HG02642 (cell line): ENCODE measurements around the gene LYSMD3.
A peak's percentile ranks its signal among the peaks of the same experiment; 100 is the strongest.

Source experiments
- ATAC-seq: cut with Tn5 transposase; IDR thresholded peaks from one replicate; pipeline ENCODE4 v1.9.1; 2021; ENCODE audit warnings: mild to moderate bottlenecking; ENCODE audit not compliant: unreplicated experiment, poor library complexity

LYSMD3 gene

GRCh38 chr5:90488791-90489190 lies 40.6 kb downstream of the LYSMD3 start:
- ATAC-seq = no peak

DNA sequence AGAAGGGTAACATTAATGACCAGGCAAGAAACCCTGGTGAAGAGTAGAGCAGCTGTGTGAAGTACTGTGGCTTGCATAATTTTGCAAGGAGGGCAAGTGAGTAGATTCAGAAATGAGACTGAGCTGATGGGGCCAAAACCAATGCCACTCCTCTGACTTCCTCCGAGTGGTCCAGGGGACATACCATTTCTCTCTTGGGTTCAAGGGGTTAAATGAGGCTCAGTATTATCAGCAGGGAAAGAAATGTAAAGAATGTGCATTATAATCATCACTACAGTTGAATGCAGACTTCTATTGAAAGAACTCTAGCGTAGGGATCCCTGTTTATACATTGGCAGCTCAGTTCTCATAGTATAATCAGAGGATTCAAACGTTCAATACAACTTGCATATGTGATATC lies 44.8 kb downstream of the LYSMD3 start:
- no peak for ATAC-seq

DNA sequence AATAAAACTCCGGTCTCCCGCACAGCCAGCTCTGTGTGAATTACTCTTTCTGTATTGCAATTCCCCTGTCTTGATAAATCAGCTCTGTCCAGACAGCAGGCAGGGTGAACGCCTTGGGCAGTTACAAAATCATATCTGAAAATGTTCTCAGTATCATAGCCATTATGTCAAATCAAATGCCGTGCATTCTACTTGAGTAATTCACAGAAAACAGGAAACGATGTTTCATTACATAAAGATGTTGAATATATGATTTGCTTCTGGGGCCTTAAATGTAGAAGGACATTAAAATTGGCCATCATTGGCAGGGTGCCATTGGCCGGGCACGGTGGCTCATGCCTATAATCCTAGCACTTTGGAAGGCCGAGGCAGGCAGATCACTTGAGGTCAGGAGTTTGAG lies 46.2 kb downstream of the LYSMD3 start:
- no peak for ATAC-seq

DNA sequence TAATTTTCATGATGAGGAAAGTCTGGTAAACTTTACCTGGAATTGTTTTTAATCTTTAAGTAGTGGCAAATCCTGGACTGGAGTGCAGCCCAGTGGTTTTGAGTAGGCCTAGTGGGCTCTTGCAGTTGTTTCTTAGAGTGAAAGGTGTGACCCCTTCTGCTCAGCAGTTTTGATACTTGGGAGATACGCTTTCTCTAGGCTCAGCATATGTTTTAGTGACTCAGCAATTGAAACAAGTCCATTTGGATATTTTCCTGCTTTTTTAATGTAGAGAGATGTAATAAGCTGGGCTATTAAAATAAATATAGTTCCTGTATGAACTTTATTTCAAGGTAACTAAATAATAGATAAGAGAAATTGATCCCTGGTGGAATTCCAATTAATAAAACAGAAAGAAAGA lies 48.7 kb downstream of the LYSMD3 start:
- ATAC-seq = no peak

GRCh38 chr5:90479611-90480385 lies 49.6 kb downstream of the LYSMD3 start:
- no peak for ATAC-seq

DNA sequence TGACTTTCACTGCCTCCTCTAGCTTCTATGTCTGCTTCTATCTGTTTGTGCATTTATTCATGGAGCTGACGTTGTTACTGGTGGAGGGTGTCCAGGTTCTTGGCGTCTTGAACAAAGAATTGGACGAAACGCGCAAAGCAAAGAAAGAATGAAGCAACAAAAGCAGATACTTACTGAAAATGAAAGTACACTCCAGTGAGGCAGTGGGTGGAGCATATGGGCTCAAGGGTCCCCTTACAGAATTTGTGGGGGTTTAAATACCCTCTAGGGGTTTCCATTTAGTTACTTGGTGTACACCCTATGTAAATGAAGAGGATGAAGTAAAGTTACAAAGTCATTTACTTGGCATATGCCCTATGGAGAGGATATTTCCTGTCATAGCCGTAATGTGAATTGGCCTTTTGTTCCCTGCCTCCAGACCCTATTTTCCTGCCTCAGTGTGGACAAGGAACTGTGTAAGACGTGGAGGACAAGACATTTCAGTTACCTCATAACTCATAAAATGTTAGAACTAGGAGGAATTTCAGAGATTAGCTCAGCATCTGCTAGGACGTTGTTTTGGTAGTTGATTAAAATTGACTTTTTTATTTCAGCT lies 51.7 kb downstream of the LYSMD3 start:
- ATAC-seq = no peak

- ATAC-seq = no peak
Measured at GRCh38 chr5:90477073-90477472, 52.3 kb downstream of the LYSMD3 start.

DNA sequence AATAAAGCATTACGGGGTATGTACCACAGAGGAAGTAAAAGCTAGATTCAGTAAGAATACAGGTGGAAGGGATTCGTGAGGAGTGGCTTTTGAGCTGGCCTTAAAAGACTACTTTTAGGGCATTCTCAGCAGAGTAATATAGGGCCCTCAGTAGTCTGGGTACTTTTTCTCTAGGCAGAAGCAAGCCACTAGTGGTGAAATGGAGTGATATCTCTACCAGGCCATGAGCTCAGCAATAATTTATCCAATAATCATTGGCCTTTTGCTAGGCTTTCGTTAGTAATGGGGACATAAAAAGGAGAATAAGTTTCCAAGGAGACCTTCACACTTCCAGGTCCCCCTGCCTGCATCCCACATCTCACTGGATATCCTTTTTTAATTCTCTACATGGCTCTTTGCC lies 53.0 kb downstream of the LYSMD3 start:
- no peak for ATAC-seq

GRCh38 chr5:90475436-90475980 lies 53.9 kb downstream of the LYSMD3 start:
- no peak for ATAC-seq

DNA sequence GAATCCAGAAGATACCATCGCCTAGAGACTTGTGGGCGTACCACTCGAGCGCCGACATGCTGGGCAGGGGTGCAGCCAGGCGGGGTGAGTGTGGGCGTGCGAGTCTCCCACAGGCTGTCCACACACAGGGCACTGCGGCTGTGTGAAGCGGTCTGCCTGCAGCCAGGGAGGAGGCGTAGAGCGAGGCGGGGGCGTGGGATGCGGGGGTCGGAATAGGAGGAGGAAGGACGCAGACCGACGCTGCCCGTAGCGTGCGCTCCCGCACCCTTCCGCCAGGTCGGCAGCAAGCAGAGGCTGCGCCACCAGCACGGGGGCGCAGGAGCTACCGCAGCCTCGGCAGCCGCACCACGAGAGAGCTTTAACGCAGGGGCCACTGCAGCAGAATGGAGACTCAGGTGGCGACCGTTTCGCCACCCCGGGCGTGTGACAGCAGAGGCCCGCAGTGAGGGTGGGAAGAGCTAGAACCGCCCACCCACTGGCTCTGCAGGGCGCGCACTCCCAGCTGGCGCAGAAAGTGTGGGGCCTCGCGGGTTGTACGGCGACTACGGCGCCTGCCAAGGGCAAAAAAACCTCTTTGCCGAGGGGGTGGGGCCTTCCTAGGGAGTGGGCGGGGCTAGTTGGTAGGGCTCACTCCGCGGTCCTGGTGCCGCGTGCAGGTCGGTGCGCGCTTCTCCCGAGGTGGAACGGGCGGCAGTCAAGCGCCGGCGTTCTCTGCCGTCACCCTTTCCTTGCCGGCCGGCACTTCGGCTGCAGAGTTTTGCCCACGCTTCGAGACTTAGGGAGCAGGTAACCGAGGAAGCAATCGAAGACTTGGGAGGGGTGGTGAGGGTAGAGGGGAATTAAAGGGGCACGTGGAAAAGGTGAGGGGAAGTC lies 54.9 kb downstream of the LYSMD3 start, which contains the start of the genes MBLAC2 and POLR3G:
Gene MBLAC2 (minus strand): TSS at position 537 of the 873 bp plus-strand sequence. CDS start 479 bp downstream, at position 58.
Gene POLR3G (plus strand): TSS at position 630 of the 873 bp plus-strand sequence. CDS start 10,704 bp downstream, outside the sequence.
- peak; percentile 91 for ATAC-seq

- peak; percentile 23 for ATAC-seq
Measured at GRCh38 chr5:90473396-90474234, 55.8 kb downstream of the LYSMD3 start.

GRCh38 chr5:90472783-90473395 lies 56.5 kb downstream of the LYSMD3 start:
- no peak for ATAC-seq
